Brain microvascular endothelial cell (primary cell): ENCODE results near the gene KCNH6.

Source experiments
- DNase-seq: peaks from one replicate; pipeline ENCODE4 v3.0.0-alpha.2; 2020
- H3K27ac ChIP-seq: fragments of 250-450 bp; sonication (Bioruptor Pico); 2 replicates; pipeline ENCODE4 v1.5.1; 2020; ENCODE audit warnings: mild to moderate bottlenecking, moderate library complexity
- H3K27me3 ChIP-seq: fragments of 250-450 bp; sonication (Bioruptor Pico); replicated peaks from 2 replicates; pipeline ENCODE4 v1.5.1; 2020; ENCODE audit warnings: mild to moderate bottlenecking
- H3K36me3 ChIP-seq: fragments of 250-450 bp; sonication (Bioruptor Pico); replicated peaks from 2 replicates; pipeline ENCODE4 v1.5.1; 2020; ENCODE audit warnings: mild to moderate bottlenecking
- H3K4me3 ChIP-seq: 2 replicates; pipeline ENCODE4 v1.5.1; 2011; ENCODE audit warnings: low read depth, mild to moderate bottlenecking, control low read depth, low read length, moderate library complexity
- CTCF ChIP-seq: IDR thresholded peaks from 2 replicates; pipeline ENCODE4 v1.5.1; 2011; ENCODE audit warnings: low read depth, mild to moderate bottlenecking, moderate library complexity, low read length, control low read depth, inconsistent platforms; ENCODE audit errors: missing control alignments
- in situ Hi-C: cut with HindIII; loops from 2 replicates; pipeline ENCODE4 v1.10.0; 2017; ENCODE audit warnings: low sequenced_read_pairs, low pct_ligation_motif_present

The KCNH6 gene

GRCh38 chr17:63490329-63490728 lies 32.8 kb upstream of the KCNH6 start:
- DNase-seq: no peak
- in situ Hi-C loops: no loop called here
- H3K36me3 ChIP-seq: no peaks in the 10 kb centered on the region
- peaks cover 14% of the 10 kb centered on the region for H3K27me3 ChIP-seq
- no peak for TF ChIP-seq CTCF
- H3K4me3 ChIP-seq: no peak overlapping the region
- H3K27ac ChIP-seq: no peak overlapping the region

- DNase-seq: no peak
- in situ Hi-C loops: no loop called here
Observed at GRCh38 chr17:63490858-63491400, 32.2 kb upstream of the KCNH6 start.

GRCh38 chr17:63491413-63491812 lies 31.7 kb upstream of the KCNH6 start:
- TF ChIP-seq CTCF: no peak
- Histone ChIP-seq H3K27me3 (peaks cover 14% of the 10 kb centered on the region), H3K4me3 (no peak overlapping the region), H3K36me3 (no peaks in the 10 kb centered on the region), H3K27ac (no peak overlapping the region)
- in situ Hi-C loops: no loop called here
- no peak for DNase-seq

More at GRCh38 chr17:63490858-63491400, 32.2 kb upstream of the KCNH6 start:
- no peak overlapping the region for H3K4me3 ChIP-seq
- H3K27ac ChIP-seq: no peak overlapping the region
- H3K27me3 ChIP-seq: peaks cover 14% of the 10 kb centered on the region
- no peaks in the 10 kb centered on the region for H3K36me3 ChIP-seq
- TF ChIP-seq CTCF: no peak

GRCh38 chr17:63491977-63492618 lies 31.1 kb upstream of the KCNH6 start:
- DNase-seq: no peak
- TF ChIP-seq CTCF: no peak
- no peak overlapping the region for H3K4me3 ChIP-seq
- H3K27me3 ChIP-seq: peaks cover 14% of the 10 kb centered on the region
- H3K27ac ChIP-seq: no peak overlapping the region
- no peaks in the 10 kb centered on the region for H3K36me3 ChIP-seq
- in situ Hi-C loops: no loop called here

GRCh38 chr17:63492940-63493339 lies 30.2 kb upstream of the KCNH6 start:
- TF ChIP-seq CTCF: no peak
- DNase-seq: no peak
- no peak overlapping the region for H3K27ac ChIP-seq
- no peaks in the 10 kb centered on the region for H3K36me3 ChIP-seq
- H3K27me3 ChIP-seq: peaks cover 14% of the 10 kb centered on the region
- H3K4me3 ChIP-seq: no peak overlapping the region
- in situ Hi-C loops: no loop called here

- no peaks in the 10 kb centered on the region for H3K36me3 ChIP-seq
- H3K27ac ChIP-seq: no peak overlapping the region
- no peak for DNase-seq
- no peak overlapping the region for H3K4me3 ChIP-seq
- no peak for TF ChIP-seq CTCF
- in situ Hi-C loops: no loop called here
- peaks cover 14% of the 10 kb centered on the region for H3K27me3 ChIP-seq
Observed at GRCh38 chr17:63493411-63493810, 29.7 kb upstream of the KCNH6 start.
